Prostate gland (tissue), 2 donors: Measurements from ENCODE around the gene EIF2S3B. TPM values are rescaled to one million over a fixed set of nuclear protein-coding genes. Genes with fewer than 3 reads are reported as not detected.

ENCODE experiments used
- DNase-seq: peaks from one replicate; pipeline ENCODE4 v3.0.0-alpha.2; 2019; ENCODE audit warnings: low spot score
- H3K27ac ChIP-seq, 2 donors: fragments of 200-600 bp; sonication (generic); 2 replicates each; pipeline ENCODE4 v1.5.1; 2017 to 2019
- H3K27me3 ChIP-seq: fragments of 200-600 bp; sonication (generic); replicated peaks from 2 replicates; pipeline ENCODE4 v1.5.1; 2019; ENCODE audit not compliant: insufficient read depth
- H3K36me3 ChIP-seq, 2 donors: fragments of 200-600 bp; sonication (generic); 1 replicate in 1 of 2; 2 replicates in 1 of 2; pipeline versions ENCODE4 v1.5.1 to v1.8.1; 2017 to 2019
- H3K4me1 ChIP-seq: fragments of 200-600 bp; sonication (generic); replicated peaks from 2 replicates; pipeline ENCODE4 v1.5.1; 2019
- H3K4me3 ChIP-seq, 2 donors: fragments of 200-600 bp; sonication (generic); 2 replicates each; pipeline ENCODE4 v1.5.1; 2017 to 2019
- H3K9me3 ChIP-seq: fragments of 200-600 bp; sonication (generic); 2 replicates; pipeline ENCODE4 v1.5.1; 2017
- POLR2A ChIP-seq: fragments of 450-650 bp; IDR thresholded peaks from one replicate; pipeline ENCODE4 v1.6.1; 2016; ENCODE audit warnings: antibody characterized with exemption, mild to moderate bottlenecking
- POLR2AphosphoS5 ChIP-seq: sonication (generic); formaldehyde crosslinking; IDR thresholded peaks from one replicate; pipeline ENCODE4 v1.6.1; 2017; ENCODE audit warnings: antibody characterized with exemption
- WGBS: methylation state at CpG from one replicate; pipeline ENCODE4 v1.1.5; 2018; 5-methylcytosine and 5-hydroxymethylcytosine counted together
- intact Hi-C: fragments of 100-400 bp; cut with DNase I; formaldehyde crosslinking; loops from one replicate; pipeline ENCODE4 v1.14.2; 2022
- total RNA-seq, 2 donors: library from RNA; depleted of rRNA; stranded (reverse); fragments of >200 nt; gene quantifications; one replicate each; pipeline ENCODE4 v1.1.0, GENCODE V29; 2016
- TF ChIP-seq, protein P1 (sequence below), 4 experiments: fragments of 200-600 bp in 2 of 4; fragments of 450-650 bp in 2 of 4; sonication (generic) in 2 of 4; IDR thresholded peaks; 1 replicate in 3 of 4; 2 replicates in 1 of 4; pipeline ENCODE4 v1.5.1; 2016 to 2019; ENCODE audit warnings: antibody characterized with exemption in 4 of 4, mild to moderate bottlenecking in 2 of 4, moderate library complexity in 2 of 4

The EIF2S3B gene
- total RNA-seq, 2 donors from 2014 or later, result 0.36 to 1.1 TPM

DNA sequence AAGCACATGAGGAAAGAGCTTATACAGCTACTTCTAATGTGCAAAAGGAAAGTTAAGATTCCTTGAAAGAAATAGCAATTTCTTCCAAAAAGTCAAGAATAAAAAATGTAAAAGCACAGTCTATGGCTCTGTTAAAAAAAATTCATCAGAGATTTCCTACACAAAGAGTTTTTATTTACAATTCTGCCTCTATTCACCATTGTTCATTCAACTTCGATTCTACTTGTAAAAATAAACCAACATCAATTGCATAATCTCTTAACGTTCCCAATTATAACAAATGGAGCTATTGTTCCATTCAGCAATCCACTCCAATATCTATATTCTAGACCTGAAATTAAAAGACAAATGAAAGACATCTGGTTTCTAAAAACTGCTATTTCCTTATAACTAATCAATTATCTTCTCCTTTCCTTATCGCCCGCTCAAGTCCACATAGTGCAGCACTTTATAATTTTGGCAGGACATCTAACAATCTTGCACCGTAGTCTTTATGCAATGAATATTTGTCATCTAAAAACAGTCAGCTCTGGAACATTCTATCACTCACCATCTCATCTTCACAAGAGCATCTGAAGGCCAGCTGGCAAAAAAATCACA, 6.2 kb downstream of the EIF2S3B start:
- TF ChIP-seq POLR2AphosphoS5 (no peak), POLR2A (no peak)
- TF ChIP-seq, protein P1, sequence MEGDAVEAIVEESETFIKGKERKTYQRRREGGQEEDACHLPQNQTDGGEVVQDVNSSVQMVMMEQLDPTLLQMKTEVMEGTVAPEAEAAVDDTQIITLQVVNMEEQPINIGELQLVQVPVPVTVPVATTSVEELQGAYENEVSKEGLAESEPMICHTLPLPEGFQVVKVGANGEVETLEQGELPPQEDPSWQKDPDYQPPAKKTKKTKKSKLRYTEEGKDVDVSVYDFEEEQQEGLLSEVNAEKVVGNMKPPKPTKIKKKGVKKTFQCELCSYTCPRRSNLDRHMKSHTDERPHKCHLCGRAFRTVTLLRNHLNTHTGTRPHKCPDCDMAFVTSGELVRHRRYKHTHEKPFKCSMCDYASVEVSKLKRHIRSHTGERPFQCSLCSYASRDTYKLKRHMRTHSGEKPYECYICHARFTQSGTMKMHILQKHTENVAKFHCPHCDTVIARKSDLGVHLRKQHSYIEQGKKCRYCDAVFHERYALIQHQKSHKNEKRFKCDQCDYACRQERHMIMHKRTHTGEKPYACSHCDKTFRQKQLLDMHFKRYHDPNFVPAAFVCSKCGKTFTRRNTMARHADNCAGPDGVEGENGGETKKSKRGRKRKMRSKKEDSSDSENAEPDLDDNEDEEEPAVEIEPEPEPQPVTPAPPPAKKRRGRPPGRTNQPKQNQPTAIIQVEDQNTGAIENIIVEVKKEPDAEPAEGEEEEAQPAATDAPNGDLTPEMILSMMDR (IDR thresholded peaks at IDR 0.05), result no peak
- intact Hi-C loops, result no loop called here
- Histone ChIP-seq H3K4me3 (no peak overlapping the region), H3K36me3 (no peaks in the 10 kb centered on the region), H3K9me3 (no peaks in the 10 kb centered on the region), H3K4me1 (no peaks in the 10 kb centered on the region), H3K27ac (no peak overlapping the region), H3K27me3 (no peaks in the 10 kb centered on the region)
- no peak for DNase-seq
- 51% methylated on average over 5 of the region's 5 CpGs for WGBS

DNA sequence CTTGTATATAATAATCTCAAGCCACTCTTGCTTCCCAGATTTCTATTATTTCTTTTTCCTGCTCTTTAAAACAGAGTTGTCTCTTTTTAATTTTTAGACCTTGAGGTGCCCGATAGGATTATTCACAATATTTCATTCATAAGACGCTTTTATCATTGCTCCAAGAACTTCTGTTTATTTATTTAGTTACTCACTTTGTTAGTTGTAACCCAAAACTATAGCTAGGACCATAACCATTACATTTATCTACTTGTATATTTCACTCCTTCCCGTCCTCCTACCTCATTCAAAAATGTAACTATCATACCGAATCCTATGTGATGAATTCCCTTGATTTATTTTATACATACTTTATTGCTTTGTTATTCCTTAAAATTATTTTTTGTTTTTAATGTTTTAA, 7.1 kb downstream of the EIF2S3B start:
- Histone ChIP-seq H3K4me3 (no peak overlapping the region), H3K9me3 (no peaks in the 10 kb centered on the region), H3K27ac (no peak overlapping the region), H3K4me1 (no peaks in the 10 kb centered on the region), H3K27me3 (no peaks in the 10 kb centered on the region), H3K36me3 (no peaks in the 10 kb centered on the region)
- DNase-seq, result no peak
- TF ChIP-seq POLR2AphosphoS5, result no peak
- TF ChIP-seq, protein P1 (IDR thresholded peaks at IDR 0.05), result no peak
- no peak for TF ChIP-seq POLR2A
- intact Hi-C loops, result no loop called here
- 75% methylated on average over 4 of the region's 4 CpGs for WGBS

DNA sequence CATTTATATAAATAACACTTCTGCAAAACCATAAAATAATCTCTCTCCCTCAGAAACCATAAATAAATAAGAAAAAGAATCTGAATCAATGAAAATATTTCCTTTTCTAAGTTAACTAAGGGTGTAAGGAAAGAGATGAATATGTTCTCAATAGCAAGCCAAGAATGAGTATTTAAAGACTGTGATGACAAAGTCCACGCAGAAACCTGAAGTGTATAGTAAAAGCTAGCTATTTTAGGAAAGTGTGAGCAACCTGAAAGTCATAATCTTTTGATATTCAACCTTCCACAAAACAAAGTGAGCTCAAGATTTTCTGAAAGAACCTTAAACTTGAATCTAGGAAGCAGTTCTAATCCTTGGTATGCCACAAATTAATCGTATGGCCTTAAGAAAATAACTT, 15.9 kb downstream of the EIF2S3B start:
- Histone ChIP-seq H3K36me3 (no peaks in the 10 kb centered on the region), H3K27me3 (no peaks in the 10 kb centered on the region), H3K9me3 (no peaks in the 10 kb centered on the region), H3K4me3 (no peak overlapping the region), H3K4me1 (no peaks in the 10 kb centered on the region), H3K27ac (no peak overlapping the region)
- intact Hi-C loops, result no loop called here
- DNase-seq, result no peak
- no peak for TF ChIP-seq POLR2A
- TF ChIP-seq, protein P1 (IDR thresholded peaks at IDR 0.05), result no peak
- TF ChIP-seq POLR2AphosphoS5, result no peak
- WGBS, result 63% methylated on average over 2 of the region's 2 CpGs

DNA sequence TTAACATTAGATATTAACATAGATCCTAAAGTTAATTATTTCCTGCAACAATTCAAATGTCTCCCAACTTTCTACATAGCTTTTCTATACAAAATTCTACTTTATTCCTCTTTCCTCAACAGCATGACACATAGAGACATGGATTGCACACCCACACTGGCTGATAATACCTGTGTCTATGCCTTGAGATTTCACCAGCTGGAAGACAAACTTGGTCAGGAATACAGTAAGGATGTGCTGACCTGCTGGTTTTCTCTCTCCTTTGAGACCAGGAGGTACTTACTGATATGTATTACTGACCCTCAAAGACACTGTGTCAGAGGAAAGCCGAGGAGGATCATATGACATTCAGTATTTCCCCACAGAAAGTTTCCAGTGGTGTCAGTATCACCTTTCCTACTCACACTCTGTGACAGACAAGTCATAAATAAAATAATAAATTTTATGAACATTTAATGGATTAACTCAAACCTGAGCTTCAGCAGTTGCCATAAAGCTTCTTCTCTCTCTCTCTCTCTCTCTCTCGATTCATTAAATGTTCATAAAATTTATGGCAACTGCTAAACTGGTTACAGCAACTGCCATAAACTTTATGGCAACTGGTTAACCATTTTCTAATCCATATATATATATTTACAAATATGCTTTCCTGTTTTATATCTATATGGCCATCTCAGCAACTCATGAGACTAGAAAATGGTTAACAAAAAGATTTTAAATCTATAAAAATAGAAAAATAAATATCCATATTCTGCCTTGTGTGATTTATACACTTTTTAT, 22.7 kb downstream of the EIF2S3B start:
- Histone ChIP-seq H3K4me1 (no peaks in the 10 kb centered on the region), H3K9me3 (no peaks in the 10 kb centered on the region), H3K27ac (no peak overlapping the region), H3K27me3 (no peaks in the 10 kb centered on the region), H3K36me3 (no peaks in the 10 kb centered on the region), H3K4me3 (no peak overlapping the region)
- WGBS, result 14% methylated on average over 2 of the region's 2 CpGs
- TF ChIP-seq, protein P1 (IDR thresholded peaks at IDR 0.05), result no peak
- no peak for TF ChIP-seq POLR2AphosphoS5
- no peak for TF ChIP-seq POLR2A
- intact Hi-C loops, result no loop called here
- DNase-seq, result no peak

DNA sequence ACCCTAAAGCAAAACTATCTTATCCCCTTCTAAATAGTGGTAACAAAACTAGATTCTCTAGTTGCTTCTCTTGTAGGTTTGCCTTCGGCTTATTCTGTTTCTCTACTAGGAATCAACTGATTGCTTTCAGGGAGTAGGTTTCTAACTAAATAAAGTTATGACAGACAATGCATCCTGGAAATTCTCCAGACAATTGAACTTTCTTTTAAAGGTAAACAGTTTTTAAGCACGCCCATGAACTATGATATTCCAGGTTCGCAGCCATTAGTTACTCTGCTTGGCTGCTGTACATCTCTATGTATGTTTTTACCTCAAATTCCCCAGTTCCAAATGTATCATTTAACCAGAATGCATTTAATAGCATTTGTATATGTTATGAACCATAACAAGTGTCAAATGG, 23.9 kb downstream of the EIF2S3B start:
- Histone ChIP-seq H3K9me3 (no peaks in the 10 kb centered on the region), H3K4me1 (no peaks in the 10 kb centered on the region), H3K36me3 (no peaks in the 10 kb centered on the region), H3K4me3 (no peak overlapping the region), H3K27ac (no peak overlapping the region), H3K27me3 (no peaks in the 10 kb centered on the region)
- WGBS, result 77% methylated on average over 3 of the region's 3 CpGs
- intact Hi-C loops, result no loop called here
- DNase-seq, result no peak
- TF ChIP-seq POLR2A (no peak), POLR2AphosphoS5 (no peak)
- TF ChIP-seq, protein P1 (IDR thresholded peaks at IDR 0.05), result no peak
